ENCODE results near the gene EHBP1L1.

Gene EHBP1L1

DNA sequence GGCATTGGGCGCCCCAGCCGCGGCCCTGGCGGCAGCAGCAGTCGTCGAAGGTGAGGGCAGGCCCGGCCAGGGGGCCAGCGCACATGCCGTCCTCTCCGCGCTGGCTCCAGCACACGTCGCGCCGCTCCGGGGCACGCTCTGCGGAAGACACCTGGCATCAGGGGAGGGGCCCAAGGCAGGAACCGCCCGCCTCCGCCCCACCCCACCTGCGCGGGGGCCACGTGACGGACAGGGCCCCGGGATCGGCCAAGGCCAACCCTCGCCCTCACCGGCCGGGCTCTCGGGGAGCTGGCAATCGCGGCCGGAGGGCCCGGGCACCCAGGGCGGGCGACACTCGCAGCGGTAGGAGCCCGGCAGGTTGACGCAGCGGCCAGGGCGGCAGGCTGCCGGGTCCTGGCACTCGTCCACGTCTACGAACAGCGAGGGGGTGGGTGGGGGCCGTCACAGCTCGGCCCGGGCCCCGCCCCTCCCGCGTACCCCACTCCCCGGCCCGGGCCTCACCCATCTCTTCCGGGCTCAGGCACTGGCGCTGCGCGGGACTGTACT lies 36.0 kb upstream of the EHBP1L1 start:
- Mint-ChIP-seq H3K4me3 (peak overlapping the region; percentile 79), H3K27me3 (ENCODE audit: low read depth) (no peaks in the 10 kb centered on the region), H3K4me1 (ENCODE audit: low read depth) (peaks cover 11% of the 10 kb centered on the region), H3K27ac (no peak overlapping the region), H3K9me3 (no peaks in the 10 kb centered on the region), H3K36me3 (ENCODE audit: low read depth) (peaks cover 16% of the 10 kb centered on the region)
- no peak for DNase-seq (ENCODE audit: low spot score)

DNA sequence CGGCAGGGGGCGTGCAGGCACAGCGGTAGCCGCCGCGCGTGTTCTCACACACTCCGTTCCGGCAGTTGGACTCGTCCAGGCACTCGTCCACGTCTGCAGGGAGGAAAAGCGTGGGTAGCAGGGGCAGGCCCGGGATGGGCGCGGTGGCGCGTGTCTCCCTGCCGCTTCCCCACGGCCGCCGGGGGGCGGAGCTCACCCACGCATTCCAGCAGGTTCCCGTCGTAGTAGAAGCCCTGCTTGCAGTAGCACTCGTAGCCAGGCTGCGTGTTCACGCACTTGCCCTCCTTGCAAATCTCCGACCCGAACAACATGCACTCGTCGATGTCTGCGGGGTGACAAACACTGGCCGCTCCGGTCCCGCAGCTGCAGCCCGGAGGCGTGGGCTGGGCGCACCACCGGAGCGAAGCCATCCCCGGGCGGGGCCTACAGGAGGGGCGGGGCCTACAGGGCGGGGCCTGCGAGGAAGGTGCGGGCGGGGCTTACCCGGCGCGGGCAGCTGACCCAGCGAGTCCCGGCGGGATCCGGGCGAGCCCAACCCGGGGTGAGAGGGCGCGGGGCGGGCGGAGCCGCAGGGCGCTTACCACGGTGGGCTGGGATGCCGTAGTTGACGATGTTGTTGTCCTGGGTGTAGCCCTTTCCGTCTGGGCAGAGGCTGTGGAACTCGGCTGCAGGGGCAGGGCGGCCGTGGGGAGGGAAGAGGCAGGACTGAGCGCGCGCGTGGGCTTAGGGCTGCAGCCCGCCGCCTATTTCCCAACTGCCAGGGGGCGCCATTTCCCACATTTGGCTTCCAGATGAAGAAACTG lies 35.4 kb upstream of the EHBP1L1 start:
- Mint-ChIP-seq H3K4me3 (peak overlapping the region; percentile 79), H3K4me1 (ENCODE audit: low read depth) (peaks cover 12% of the 10 kb centered on the region), H3K36me3 (ENCODE audit: low read depth) (peaks cover 16% of the 10 kb centered on the region), H3K9me3 (no peaks in the 10 kb centered on the region), H3K27me3 (ENCODE audit: low read depth) (no peaks in the 10 kb centered on the region), H3K27ac (peak overlapping the region; percentile 71)
- peak; percentile 88 for DNase-seq (ENCODE audit: low spot score)

DNA sequence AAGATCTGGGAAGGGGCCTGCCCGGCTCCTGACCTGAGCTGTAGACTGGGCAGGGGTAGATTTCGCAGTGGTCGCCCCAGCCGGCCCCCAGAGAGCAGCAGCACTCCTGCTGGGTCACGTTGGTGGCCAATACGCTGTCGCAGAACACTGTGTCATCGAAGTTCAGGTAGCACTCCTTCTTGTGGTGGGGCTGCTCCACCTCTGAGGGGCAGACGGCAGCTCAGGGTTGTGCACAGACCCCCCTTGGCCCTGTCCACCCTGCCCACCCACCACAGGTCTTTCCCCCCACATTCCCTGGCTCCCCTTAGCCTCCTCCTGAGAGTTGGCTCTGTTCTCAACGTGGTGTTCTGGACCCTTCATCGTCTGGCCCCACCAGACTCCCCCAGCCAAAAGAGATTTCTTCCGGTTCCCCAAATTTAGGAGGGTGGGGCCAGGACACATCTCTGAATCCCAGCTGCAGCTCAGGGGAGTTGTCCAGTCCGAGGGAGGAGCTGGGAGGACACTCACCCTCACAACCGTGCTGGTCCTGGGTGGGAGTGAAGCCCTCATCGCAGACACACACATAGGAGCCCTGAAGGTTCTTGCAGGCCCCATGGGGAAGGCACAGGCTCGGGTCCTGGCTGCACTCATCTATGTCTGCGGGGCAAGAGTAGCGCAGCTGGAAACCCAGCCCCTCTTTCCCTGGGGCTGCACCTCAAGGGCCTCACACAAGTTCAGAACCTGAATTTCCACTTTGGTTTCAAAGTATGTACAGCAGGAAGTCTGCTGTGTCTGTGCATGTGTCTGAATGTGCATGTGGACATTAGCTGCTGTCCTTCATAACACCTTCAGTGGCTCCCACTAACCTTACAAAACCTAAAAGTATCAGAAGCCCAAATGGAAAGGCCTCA lies 34.5 kb upstream of the EHBP1L1 start:
- H3K36me3 Mint-ChIP-seq (ENCODE audit: low read depth), result peaks cover 14% of the 10 kb centered on the region
- DNase-seq (ENCODE audit: low spot score), result no peak
- no peaks in the 10 kb centered on the region for H3K9me3 Mint-ChIP-seq
- H3K27me3 Mint-ChIP-seq (ENCODE audit: low read depth), result no peaks in the 10 kb centered on the region
- H3K27ac Mint-ChIP-seq, result peak overlapping the region; percentile 71
- peak overlapping the region; percentile 79 for H3K4me3 Mint-ChIP-seq
- peaks cover 19% of the 10 kb centered on the region for H3K4me1 Mint-ChIP-seq (ENCODE audit: low read depth)

DNA sequence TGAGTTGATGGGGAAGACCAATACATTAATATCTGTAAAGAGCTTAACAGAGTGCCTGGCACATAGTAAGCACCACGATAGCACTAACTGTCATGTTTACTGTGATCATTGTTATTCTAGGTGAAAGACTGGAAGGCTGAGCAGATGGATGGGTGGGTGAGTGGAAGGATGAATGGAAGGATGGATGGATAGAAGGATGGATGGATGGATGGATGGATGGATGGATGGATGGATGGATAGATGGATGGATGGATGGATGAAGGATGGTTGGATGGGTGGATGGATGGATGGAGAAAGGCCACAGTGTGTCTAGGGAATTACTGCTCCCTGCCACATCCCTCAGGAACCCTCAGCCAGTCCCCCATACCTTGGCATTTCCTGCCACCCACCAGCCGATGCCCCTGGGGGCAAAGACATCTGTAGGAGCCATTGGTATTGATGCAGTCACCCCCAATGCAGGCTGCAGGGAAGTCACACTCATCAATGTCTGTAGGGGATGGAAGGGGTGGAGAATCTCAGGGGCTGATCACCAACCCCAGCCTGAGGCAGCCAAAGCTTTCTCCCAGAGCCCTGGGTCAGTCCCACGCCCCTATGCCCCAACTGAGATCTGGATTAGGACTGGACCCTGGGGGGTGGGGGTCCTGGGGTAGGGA lies 33.0 kb upstream of the EHBP1L1 start:
- Mint-ChIP-seq H3K9me3 (no peaks in the 10 kb centered on the region), H3K4me1 (ENCODE audit: low read depth) (peaks cover 21% of the 10 kb centered on the region), H3K27me3 (ENCODE audit: low read depth) (no peaks in the 10 kb centered on the region), H3K4me3 (no peak overlapping the region), H3K27ac (no peak overlapping the region), H3K36me3 (ENCODE audit: low read depth) (peaks cover 11% of the 10 kb centered on the region)
- no peak for DNase-seq (ENCODE audit: low spot score)

DNA sequence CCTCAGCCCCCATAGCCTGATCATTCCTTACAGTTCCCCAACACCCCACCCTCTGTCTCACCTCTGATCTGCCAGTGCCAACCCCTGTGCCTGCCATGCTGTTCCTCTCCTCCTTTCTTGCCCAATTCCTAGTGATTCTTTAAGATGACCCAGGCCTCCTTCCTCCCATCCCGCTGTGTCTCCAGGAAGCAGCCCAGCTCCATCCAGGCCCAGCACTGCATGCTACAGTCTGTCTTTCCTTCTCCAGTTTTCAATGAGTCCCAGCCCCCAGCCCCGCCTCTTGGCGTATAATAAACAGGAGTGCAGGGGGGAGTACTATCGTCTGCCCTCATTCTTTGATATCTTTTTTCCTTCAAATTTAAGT lies 30.0 kb upstream of the EHBP1L1 start:
- Mint-ChIP-seq H3K4me1 (ENCODE audit: low read depth) (peaks cover 31% of the 10 kb centered on the region), H3K9me3 (no peaks in the 10 kb centered on the region), H3K4me3 (peak overlapping the region; percentile 48), H3K27me3 (ENCODE audit: low read depth) (no peaks in the 10 kb centered on the region), H3K27ac (peak overlapping the region; percentile 42), H3K36me3 (ENCODE audit: low read depth) (peaks cover 25% of the 10 kb centered on the region)
- no peak for DNase-seq (ENCODE audit: low spot score)

DNA sequence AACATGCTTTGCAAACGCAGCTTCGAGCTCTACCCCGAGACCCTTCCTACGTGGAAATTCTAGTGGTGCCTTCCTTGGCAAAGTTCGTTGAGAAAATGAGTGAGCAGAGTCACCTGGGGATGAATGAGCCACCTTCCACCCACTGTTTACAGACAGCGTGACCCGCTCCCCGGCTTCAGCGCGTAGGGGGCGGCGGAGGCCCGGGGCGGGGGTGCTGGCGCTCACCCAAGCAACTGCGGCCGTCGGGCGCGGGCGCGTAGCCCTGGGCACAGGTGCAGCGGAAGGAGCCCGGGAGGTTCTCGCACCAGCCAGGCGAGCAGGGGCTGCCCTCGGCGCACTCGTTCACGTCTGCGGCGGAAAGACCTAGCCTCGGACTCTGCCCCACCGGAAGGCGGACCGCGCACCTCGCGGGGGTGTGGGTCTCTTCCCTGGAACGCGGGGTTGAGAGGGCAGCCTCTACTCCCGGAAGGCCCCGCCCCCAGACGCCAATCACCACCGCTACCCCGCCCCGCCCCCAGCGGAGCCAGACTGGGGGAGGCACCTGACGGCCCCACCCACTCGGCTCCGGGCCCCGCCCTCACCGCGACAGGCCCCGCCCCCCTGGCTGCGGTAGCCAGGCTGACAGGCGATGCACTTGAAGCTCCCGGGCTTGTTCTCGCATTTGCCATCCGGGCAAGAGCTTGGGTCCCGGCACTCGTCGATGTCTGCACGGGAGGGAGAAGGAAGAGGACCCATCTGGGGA lies 29.5 kb upstream of the EHBP1L1 start:
- Mint-ChIP-seq H3K27me3 (ENCODE audit: low read depth) (no peaks in the 10 kb centered on the region), H3K4me1 (ENCODE audit: low read depth) (peaks cover 33% of the 10 kb centered on the region), H3K27ac (peak overlapping the region; percentile 80), H3K4me3 (peak overlapping the region; percentile 79), H3K9me3 (no peaks in the 10 kb centered on the region), H3K36me3 (ENCODE audit: low read depth) (peaks cover 27% of the 10 kb centered on the region)
- peak; percentile 95 for DNase-seq (ENCODE audit: low spot score)

DNA sequence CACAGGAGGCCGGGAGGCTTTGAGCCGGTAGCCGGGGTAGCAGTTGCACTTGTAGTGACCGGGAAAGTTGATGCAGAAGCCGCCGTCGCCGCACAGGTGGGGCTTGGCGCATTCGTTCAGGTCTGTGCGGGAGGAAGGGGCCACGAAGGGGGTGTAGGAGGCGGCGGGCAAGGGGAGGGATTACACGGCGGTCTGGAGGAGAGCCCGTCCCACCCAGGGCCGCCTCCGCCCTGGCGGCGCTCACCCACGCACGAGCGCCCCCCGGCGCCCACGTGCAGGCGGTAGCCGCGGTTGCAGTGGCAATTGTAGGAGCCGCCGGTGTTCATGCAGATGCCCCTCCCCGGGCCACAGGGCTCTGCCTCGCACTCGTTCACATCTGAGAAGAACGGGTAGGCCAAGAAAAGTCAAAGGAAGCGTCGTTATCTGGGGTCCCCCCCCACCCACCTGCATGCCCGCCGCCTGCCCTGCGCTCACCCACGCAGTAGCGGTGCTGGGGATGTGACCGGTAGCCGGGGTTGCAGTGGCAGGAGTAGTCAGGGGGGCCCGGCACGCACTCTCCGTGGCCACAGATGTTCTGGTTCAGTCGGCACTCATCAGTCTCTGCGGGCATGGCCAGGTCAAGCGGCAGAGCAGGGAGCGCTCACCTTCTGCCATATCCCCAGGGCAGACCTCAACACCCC lies 28.3 kb upstream of the EHBP1L1 start:
- peaks cover 33% of the 10 kb centered on the region for H3K36me3 Mint-ChIP-seq (ENCODE audit: low read depth)
- no peak overlapping the region for H3K27ac Mint-ChIP-seq
- DNase-seq (ENCODE audit: low spot score), result no peak
- H3K9me3 Mint-ChIP-seq, result no peaks in the 10 kb centered on the region
- peaks cover 42% of the 10 kb centered on the region for H3K4me1 Mint-ChIP-seq (ENCODE audit: low read depth)
- peak overlapping the region; percentile 39 for H3K4me3 Mint-ChIP-seq
- H3K27me3 Mint-ChIP-seq (ENCODE audit: low read depth), result no peaks in the 10 kb centered on the region

DNA sequence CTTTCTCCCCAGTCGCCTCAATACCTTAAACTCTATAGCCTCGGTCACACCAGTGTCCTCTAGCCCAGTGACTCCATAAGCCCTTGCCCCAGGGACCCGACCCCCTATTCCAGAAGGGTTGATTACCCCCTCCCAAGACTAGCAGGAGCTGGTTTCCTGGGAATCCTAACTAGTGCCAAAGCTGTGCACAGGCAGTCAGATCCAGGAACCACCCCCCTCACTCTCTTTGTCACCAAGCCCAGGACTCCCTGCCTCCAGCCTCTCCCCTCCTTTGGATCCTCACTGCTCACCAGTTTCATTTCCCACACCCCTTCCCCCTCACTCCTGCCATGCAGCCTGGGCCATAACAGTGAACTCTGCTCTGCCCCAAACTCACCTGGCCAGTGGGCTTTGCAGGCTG lies 27.5 kb upstream of the EHBP1L1 start:
- peaks cover 29% of the 10 kb centered on the region for H3K36me3 Mint-ChIP-seq (ENCODE audit: low read depth)
- H3K27me3 Mint-ChIP-seq (ENCODE audit: low read depth), result no peaks in the 10 kb centered on the region
- no peaks in the 10 kb centered on the region for H3K9me3 Mint-ChIP-seq
- peaks cover 47% of the 10 kb centered on the region for H3K4me1 Mint-ChIP-seq (ENCODE audit: low read depth)
- no peak for DNase-seq (ENCODE audit: low spot score)
- peak overlapping the region; percentile 27 for H3K27ac Mint-ChIP-seq
- peak overlapping the region; percentile 60 for H3K4me3 Mint-ChIP-seq

DNA sequence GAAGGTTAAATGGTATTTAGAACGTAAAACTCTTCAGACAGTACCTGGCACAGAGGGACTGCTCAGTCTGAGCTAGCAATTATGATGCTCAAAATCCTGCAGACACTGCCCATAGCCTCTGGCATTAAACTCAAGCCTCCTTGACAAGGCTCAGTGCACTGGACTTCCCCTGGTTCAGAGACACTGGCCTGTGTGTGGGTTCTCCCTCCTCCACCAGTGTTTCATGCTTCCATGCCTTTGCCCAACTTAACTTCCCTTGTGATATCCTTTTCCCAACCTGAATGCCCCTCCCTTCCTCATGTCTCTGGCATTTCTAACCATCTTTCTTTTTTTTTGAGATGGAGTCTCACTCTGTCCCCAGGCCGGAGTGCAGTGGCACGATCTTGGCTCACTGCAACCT lies 26.8 kb upstream of the EHBP1L1 start:
- Mint-ChIP-seq H3K4me3 (no peak overlapping the region), H3K36me3 (ENCODE audit: low read depth) (peaks cover 26% of the 10 kb centered on the region), H3K4me1 (ENCODE audit: low read depth) (peaks cover 44% of the 10 kb centered on the region), H3K9me3 (no peaks in the 10 kb centered on the region), H3K27me3 (ENCODE audit: low read depth) (no peaks in the 10 kb centered on the region), H3K27ac (no peak overlapping the region)
- no peak for DNase-seq (ENCODE audit: low spot score)

DNA sequence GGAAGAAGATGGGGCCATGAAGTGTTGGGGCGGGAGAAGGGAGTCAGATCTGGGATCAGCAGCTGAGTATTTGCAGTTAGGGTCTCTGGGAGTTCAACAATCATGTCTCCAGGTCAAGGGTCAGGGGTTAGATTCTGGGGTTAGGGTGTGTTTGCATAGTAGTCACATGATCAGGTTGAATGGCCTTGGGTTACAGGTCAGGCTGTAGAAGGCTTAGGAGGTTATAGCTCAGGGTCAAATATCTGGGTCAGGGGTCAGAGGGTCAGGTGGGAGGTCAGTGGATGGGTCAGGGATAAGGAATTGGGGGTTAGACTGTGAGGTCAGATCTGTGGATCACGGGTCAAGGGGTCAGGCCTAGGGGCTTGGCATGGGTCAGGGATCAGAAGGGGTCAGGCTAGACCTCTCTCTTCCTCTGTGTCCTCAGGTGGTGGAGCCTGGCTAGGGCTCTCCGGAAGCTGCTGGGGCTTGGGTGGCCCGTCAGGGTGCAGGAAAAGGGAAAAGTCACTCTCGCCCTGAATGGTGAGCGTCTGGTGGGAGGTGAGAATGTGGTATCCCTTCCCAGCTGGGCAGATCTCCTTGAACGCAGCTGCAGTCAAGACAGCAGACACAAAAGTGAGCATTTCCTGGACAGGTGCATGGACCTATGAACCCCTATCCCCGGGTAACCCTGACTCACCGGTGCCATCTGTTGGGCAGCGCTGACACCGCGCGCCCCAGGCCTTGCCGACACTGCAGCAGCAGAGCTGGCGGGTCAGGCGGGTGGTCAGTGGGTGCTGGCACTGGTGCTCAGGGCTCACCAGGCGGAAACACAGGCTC lies 24.1 kb upstream of the EHBP1L1 start:
- H3K27ac Mint-ChIP-seq, result peak overlapping the region; percentile 22
- H3K9me3 Mint-ChIP-seq, result no peaks in the 10 kb centered on the region
- DNase-seq (ENCODE audit: low spot score), result peak; percentile 46
- peaks cover 24% of the 10 kb centered on the region for H3K36me3 Mint-ChIP-seq (ENCODE audit: low read depth)
- no peaks in the 10 kb centered on the region for H3K27me3 Mint-ChIP-seq (ENCODE audit: low read depth)
- H3K4me1 Mint-ChIP-seq (ENCODE audit: low read depth), result peaks cover 56% of the 10 kb centered on the region
- peak overlapping the region; percentile 14 for H3K4me3 Mint-ChIP-seq

DNA sequence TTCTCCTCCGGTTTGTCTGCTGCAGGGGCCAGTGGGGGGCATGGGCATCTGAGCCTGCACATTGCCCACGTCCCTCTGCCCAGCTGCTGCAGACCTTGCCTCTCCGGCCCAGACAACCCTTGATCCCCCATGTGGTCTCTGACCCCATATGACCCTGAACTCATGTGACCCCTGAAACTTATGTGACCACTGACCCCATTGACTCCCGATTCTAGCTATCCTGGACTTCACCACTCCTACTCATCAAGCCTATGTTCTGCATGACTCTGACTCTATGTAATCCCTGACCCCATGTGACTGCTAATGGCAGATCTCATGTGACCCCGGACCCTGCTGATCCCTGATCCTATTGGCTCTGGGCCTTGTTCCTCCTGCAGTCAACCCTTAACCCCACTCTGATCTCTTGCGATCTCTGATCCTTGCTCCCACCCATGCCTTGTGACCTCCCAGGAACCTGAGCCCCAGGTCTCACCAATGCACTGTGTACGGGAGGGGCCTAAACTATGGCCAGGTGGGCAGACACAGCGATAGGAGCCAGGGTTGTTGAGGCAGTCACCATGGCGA lies 23.4 kb upstream of the EHBP1L1 start:
- no peaks in the 10 kb centered on the region for H3K9me3 Mint-ChIP-seq
- DNase-seq (ENCODE audit: low spot score), result no peak
- peaks cover 24% of the 10 kb centered on the region for H3K36me3 Mint-ChIP-seq (ENCODE audit: low read depth)
- H3K27ac Mint-ChIP-seq, result peak overlapping the region; percentile 42
- peaks cover 60% of the 10 kb centered on the region for H3K4me1 Mint-ChIP-seq (ENCODE audit: low read depth)
- no peaks in the 10 kb centered on the region for H3K27me3 Mint-ChIP-seq (ENCODE audit: low read depth)
- peak overlapping the region; percentile 14 for H3K4me3 Mint-ChIP-seq

Measured in T-helper 2 cell treated with Interferon-gamma antibody and Interleukin-4, amounts not matched to agents 5 μg/mL and 100 μg/mL, for 36 hours (primary cell).